NCI-H345 (cell line): ENCODE measurements around the gene CES4A.
"Not testable (repeated sequence)": the region's sequence is repeated elsewhere in the genome, so short reads cannot be mapped to it uniquely, and the experiment has no call there.

Source experiments
- DNase-seq: peaks from one replicate; lab custom pipeline; 2025; lab: John Stamatoyannopoulos, UW

Gene CES4A

DNA sequence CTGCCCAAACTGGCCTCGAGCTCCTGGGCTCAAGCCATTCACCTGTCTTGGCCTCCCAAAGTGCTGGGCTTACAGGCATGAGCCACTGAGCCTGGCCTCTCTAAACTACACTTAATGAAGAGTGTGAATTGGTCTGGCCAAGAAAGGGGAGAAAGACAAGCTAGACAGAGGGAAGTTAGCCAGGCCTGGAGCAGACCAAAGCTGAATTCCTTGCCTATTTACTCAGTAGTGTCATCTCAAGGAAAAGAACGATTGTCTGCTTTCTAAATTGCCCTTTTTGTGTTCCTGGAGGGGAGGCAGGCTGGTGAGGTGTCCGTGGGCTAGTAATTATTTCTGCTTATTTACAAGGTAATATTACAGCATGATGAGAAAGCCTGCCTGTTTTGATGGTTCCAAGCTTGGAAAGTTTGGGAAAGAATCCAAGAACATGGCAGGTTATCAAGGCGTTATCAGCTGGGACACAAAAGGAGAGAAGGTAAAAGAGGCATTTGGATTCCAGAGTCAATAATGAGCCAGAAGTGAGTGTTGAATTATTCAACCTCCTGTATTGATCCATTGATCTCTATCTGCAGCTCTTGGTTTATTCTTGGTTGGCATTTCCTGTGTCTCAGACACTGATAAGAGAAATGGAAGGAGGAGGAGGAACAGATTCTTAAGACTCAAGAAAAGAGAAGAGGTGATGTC lies 34.3 kb downstream of the CES4A start:
- no peak for DNase-seq

- no peak for DNase-seq
Measured at GRCh38 chr16:67023689-67024088, 35.3 kb downstream of the CES4A start.

DNA sequence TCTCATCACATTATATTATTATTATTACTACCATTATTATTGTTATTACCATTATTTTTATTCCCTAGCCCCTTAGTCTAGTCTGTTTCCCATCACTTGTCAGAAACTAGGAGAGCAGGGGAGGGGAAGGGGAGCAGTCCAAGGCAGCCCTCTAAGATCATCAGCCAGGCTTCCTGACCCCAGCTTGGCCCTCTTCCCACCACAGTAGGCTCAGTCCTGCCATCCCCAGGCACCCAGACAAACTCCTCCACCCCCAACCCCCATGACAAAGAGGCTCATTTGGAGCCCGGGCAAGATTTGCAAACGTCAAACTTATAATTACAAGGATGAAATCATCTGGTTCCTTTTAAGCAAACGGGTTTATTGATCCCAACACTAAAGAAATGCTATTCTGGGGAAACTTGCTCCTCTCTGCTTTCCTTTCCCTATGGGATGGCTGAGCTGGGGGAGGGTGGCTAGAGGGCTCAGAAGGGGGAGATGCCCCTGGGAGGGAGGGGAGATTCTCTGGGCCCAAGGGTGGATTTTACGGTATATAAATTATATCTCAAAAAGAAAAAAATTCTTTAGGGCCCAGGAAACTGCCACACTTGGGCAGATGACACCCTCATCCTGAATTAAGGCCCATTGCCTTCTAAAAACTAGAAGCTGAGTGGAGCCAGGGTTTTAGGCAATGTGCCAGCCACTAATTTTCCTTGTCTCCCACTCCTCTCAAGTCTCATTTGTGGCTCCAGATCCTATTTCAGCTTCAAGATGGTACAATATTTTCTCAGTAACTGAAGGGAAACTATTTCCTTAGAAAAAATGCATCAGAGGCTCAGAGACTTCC lies 36.2 kb downstream of the CES4A start:
- DNase-seq = no peak

- no peak for DNase-seq
Measured at GRCh38 chr16:67025210-67025550, 36.8 kb downstream of the CES4A start.

DNA sequence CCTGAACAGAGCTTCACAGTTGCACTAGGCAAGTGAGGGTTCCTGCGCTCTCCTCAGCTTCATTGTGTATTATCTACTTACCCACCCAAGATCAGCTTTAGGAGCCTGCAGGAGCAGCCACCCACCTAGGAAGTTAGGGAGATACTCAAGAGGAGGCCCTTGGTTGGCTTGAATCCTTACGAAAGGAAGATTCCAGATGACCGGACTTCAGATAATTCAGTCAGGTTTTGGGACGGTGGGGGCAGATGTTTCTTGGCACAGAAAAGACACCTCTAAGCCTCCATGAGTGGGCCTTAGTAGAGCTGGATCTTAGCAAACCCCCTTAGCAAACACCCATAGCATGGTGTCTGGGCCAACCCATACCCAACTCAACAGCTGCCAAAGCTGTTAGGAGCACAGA lies 38.2 kb downstream of the CES4A start:
- DNase-seq = no peak

- DNase-seq = no peak
Measured at GRCh38 chr16:67027046-67027445, 38.7 kb downstream of the CES4A start.

DNA sequence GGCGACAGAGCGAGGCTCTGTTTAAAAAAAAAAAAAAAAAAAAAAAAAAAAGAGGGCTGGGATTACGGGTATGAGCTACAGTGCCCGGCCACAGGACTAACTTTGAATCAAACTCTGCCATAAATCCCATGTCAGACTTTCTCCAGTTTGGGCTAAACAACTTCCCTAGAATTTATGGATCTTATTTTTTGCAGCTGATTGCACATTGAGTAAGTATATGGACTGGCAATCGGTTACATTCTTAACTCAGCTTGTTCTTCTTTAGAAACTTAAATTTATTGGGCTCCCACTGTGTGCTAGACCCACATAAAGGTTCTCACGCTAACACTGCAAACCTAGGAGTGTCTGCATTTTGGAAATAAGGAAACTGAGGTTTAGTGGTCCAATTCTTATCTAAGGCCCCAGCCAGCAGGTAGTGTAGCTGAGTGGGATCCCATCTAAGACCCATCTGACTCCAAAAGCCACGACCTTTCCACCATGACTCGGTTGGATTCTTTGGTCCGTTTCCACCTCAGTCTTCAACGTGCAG lies 39.8 kb downstream of the CES4A start:
- no peak for DNase-seq

DNA sequence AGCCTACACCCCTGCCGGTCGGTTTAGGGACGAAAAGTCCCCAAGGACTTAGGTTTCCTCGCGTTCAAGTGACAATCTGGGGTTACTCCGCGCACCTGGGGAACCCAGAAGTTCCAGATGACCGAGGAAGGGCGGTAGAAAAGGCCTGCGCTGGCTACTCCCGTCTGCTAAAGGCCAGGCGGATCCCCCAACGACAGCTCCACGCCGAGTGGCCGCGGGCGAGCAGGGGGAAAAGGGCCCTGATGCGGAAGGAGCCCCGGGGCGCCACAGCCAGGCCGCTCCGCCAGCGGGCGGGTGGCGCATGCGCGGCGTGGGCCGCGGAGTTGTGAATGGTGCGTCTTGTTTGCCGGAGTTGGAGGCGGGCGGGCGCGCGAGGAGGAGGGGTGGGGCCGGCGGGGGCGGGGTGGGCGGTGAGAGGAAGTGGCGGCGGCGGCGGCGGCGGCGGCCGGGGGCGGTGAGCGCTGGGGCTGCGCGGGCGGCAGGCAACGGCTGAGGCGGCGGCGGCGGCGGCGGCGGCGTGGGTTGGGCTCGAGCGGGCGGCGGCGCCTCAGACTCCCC lies 40.4 kb downstream of the CES4A start, which contains the start of gene CBFB:
Gene CBFB (plus strand): TSS at position 454 of the 558 bp plus-strand sequence. CDS start 259 bp downstream, outside the sequence.
- peak; percentile 83 for DNase-seq

DNA sequence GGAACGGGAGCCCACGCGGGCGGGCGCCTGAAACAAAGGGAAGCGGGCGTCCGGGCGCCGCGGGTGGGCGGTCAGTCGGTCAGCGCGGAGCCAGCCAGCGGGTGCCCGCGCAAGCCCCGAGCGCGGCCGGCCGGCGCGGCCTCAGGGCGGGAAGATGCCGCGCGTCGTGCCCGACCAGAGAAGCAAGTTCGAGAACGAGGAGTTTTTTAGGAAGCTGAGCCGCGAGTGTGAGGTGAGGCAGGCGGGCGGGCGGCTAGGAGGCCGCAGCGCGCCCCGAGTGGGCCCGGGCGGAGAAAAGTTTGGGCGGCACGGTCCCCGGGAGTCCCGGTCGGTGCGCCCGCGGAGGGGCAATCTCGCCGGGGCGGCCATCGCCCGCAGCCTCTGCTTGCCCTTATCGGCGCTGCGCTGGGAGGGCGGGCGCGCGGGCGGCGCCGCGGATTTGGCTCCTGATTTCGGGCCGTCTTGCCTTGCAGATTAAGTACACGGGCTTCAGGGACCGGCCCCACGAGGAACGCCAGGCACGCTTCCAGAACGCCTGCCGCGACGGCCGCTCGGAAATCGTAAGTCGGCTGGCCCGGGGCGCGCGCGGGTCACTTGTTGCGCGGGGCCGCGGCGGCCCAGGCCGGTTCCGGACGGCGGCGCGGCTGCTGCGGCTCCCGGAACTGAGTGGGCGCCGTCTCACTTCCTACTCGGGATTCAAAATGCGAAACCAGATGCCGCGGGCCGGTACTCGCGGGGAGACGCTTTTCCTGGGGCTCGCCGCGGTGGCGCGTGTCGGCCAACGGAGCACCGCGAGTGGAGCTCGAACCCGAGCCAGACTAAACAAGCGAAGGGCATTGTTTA lies 41.1 kb downstream of the CES4A start:
- no peak for DNase-seq

- DNase-seq = no peak
Measured at GRCh38 chr16:67030221-67030962, 42.0 kb downstream of the CES4A start.

DNA sequence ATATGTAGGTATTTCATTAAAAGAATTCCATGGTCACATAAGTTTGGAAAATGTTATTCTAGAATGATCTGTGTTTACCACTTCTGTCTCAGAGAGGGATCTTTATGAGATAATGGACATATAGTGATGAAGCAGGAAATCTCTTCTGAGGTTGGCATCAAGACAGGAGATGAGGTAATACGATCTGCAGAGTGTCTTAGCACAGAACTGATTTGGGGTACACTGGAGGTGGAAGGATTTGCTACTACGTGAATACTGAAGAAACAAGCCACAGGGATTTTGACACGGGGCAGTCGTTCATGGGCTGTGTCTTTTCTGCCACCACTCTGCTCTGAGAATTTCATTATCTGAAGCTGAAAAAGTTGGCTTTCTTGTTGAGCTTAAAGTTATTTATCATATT lies 46.1 kb downstream of the CES4A start:
- no peak for DNase-seq

- DNase-seq = no peak
Measured at GRCh38 chr16:67035364-67035763, 47.0 kb downstream of the CES4A start.

DNA sequence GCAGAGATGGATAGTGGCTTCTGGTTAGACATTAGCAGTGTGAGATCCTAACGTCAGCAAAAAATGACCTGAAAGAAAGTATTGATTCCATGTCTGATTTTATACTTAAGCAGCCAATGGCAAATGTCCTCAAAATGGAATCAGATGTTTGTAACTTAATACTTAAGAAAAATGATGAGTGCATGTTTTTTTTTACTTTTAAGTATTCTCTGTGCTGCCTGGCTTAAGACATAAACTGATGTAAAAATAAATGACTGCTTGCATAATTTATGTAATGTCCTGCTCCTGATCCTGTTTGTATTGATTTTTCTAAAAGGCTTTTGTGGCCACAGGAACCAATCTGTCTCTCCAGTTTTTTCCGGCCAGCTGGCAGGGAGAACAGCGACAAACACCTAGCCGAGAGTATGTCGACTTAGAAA lies 47.9 kb downstream of the CES4A start:
- DNase-seq = no peak

- no peak for DNase-seq
Measured at GRCh38 chr16:67039260-67040020, 51.1 kb downstream of the CES4A start.

DNA sequence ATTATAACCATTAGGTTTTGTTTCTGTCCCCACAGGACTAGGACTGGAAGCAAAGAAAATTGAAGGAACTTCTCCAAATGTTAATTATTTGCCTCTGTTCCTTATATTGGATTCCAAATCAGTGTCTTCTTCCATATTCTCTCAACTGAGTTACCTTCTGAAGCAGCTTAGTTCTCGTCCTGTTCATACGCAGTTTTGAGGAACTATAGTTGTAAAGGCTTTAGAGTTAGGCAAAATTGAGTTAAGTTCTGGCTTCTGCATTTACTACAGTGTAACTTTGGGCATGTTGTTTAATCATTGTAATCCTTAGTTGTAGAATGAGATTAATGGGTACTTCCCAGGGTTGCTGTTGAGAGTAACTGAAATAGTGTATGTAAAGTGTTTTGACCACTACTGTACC lies 51.8 kb downstream of the CES4A start:
- no peak for DNase-seq

- DNase-seq = no peak
Measured at GRCh38 chr16:67040906-67041305, 52.5 kb downstream of the CES4A start.

- not testable (repeated sequence) for DNase-seq
Measured at GRCh38 chr16:67041520-67041919, 53.1 kb downstream of the CES4A start.

DNA sequence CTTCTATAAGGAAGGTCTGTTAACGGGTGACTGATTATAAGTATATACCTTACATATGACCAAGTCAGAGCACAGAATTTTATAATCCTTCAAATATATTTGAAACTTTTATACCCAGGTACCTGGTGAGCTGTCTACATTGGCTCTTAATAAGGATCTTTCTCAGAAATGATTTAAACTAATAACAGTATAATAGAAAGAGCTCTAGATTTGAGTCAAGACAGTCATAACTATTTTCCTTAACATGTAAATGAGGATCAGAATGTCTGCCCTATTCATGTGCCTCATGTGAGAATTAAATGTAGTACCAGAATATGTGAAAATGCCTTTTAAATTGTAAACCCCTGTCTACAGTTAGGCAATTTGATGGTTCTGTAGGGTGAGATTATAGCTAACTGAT lies 55.0 kb downstream of the CES4A start:
- DNase-seq = no peak

DNA sequence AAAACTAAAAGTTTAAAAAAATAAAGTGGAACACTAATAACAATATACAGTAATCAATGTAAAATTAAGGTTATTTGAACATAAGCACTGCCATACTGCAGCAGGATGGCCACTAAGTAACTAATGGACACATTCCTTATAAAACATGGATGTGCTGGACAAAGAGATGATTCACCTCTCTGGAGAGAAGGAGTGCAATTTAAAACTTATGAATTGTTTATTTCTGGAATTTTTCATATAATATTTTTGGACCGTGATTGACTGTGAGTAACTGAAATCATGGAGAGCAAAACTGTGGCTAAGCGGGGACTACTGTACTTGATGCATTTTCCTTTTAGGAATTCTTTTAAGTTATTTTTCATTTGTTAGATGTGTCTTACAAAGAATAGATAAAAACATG lies 62.4 kb downstream of the CES4A start:
- DNase-seq = no peak

- no peak for DNase-seq
Measured at GRCh38 chr16:67052399-67052798, 64.0 kb downstream of the CES4A start.
